HG03135 (cell line): ENCODE data around the gene ACSF2.

Experiments
- ATAC-seq: cut with Tn5 transposase; IDR thresholded peaks from one replicate; pipeline ENCODE4 v1.9.1; 2021; ENCODE audit warnings: mild to moderate bottlenecking, moderate library complexity; ENCODE audit not compliant: unreplicated experiment

The ACSF2 gene

GRCh38 chr17:50439008-50439407 is 13.0 kb downstream of the ACSF2 start:
- no peak for ATAC-seq

GRCh38 chr17:50440172-50440837 is 14.3 kb downstream of the ACSF2 start:
- ATAC-seq: no peak

DNA sequence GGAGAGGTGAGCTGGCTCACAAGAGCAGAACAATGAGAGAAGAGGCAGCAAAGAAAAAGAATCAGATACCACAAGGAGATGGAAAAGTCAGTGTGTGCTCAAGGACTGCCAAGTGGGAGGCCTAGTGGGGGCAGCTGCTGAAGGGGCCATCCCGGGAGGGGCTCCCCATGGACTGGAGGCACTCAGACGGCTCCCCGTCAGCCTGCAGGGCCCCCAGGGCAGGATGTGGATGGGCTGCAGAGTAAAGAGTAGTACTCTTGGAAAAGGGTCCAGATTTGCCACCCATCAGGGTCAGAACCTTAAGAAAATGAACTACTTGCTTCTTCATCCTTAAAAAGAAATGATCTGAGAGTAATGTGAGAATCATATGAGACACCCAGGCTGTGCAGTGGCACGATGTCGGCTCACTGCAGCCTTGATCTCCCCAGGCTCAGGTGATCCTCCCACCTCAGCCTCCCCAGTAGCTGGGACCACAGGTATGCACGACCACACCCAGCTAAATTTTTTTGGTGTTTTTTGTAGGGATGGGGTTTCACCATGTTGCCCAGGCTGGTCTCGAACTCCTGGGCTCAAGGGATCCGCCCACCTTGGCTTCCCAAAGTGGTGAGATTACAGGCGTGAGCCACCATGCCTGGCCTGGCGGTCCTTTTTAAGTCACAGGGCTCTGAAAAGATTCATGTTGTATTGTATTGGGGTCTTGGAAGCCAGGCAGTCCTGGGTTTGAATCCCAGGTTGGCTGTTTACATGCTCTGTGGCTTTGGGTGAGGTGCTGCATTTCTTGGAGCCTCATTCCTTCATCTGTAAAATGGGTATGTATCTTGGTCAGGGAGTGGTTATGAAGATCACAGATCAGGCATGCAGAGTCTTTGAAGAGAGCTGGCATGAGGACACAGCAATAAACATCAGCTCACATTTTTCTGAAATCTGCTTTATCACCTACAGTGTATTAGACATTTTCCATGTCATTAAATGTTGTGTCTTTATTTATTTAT is 15.1 kb downstream of the ACSF2 start:
- no peak for ATAC-seq

DNA sequence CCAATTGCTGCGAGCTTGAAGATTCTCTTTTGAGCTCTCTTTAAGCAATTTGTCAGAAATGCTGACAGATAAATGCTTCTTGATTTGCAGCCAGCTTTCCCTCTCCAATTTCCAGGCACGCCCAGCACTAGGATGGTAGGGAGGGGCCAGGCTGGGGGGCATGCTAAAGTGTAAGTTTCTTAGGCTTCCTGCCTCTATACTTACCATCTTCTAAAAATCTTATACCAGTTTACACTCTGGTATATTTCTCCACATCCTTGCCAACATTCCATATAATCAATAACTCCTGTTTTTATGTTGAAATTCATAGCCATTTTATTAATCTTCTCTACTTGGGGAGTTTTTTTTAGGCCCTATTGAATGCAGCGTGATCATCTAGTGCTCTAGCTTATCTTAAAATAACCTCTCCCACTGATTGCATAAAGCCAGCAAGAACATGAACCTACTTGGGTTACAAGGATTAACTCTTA is 17.5 kb downstream of the ACSF2 start:
- ATAC-seq: no peak

- ATAC-seq: no peak
These were observed 19.1 kb downstream of the ACSF2 start for GRCh38 chr17:50444841-50445715.

- no peak for ATAC-seq
These were observed 19.8 kb downstream of the ACSF2 start for GRCh38 chr17:50445730-50446325.

GRCh38 chr17:50447870-50448595 is 22.0 kb downstream of the ACSF2 start:
- no peak for ATAC-seq

DNA sequence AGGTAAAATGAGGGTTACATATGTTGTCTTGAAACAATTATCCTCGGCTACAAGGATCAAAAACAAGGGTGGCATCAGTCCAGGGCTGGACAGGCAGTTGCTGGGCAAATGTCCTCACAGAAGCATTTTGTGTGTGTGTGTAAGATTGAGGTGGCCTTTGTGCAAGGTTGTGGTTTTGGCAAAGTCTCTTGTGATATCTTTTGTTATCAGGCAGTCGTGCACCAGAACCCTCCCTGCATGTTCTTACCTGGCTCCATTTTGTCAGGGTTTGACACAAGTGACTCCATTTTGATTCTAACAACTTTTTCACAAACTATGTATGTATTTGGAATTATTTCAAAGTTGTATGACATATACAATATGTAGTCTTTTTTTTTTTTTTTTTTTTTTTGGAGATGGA is 22.6 kb downstream of the ACSF2 start:
- ATAC-seq: no peak

DNA sequence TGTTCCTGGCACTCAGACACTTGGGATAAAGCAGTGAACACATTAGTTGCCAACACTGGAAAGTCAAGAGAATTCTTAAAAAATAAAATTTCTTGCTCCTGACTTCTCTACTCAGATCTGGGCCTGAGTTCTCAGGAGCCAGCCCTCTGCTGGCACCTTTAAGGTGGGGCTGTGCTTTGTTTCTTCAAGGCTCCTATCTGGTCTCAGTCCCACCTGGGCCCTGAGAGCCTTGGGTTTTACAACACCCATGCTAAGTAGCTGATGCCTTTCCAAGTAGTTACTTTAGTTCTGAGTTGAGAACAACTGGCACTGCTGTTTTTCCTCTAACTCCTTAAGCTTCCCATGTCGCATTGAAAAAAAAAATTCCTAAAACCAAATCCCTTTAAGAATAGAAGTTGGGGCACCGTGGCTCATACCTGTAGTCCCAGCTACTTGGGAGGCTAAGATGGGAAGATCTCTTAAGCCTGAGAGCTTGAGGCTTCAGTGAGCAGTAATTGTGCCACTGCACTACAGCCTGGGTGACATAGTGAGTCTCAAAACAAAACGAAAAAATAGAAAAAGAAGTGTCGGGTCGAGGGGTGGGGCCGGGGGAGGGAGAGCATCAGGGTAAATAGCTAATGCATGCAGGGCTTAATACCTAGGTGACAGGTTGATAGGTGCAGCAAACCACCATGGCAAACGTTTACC is 26.1 kb downstream of the ACSF2 start:
- ATAC-seq: no peak

DNA sequence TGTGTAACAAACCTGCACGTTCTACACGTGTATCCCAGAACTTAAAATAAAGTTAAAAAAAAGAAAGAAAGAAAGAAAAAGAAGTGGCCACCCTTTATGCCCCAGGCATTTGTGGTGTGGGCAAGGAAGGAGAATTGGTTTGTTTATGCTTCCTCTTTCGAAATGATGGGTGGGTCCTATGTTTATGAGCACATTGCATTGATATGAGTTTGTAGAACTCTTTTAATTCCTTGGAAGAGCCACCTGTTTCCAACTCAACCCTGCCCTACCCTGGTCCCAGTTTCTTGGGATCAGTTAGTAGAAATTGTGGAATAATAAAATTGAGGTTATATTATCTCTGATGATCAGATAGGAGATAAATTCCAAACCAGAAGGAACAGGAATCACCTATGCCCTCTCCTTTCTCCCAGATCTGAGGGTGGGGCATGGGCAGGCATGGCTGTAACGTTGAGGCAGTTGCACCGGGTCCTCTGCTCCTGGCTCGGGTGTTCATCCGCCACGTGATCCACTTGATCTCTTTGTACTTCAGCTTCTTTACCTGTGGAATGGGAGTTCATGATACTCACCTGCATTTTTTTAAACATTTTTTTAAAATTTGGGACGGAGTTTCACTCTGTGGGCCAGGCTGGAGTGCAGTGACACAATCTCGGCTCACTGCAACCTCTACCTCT is 26.7 kb downstream of the ACSF2 start:
- ATAC-seq: no peak

DNA sequence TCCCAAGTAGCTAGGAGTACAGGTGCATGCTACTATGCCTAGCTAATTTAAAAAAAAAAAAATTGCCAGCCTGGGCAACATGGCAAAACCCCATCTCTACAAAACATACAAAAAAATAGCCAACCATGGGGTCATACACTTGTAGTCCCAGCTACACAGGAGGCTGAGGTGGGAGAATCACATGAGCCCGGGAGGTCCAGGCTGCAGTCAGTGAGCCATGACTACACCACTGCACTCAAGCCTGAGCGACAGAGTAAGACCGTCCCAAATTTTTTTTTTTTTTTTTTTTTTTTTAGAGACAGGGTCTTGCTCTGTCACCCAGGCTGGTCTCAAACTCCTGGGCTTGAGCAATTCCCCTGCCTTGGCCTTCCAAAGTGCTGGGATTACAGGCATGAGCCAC is 27.9 kb downstream of the ACSF2 start:
- ATAC-seq: no peak

DNA sequence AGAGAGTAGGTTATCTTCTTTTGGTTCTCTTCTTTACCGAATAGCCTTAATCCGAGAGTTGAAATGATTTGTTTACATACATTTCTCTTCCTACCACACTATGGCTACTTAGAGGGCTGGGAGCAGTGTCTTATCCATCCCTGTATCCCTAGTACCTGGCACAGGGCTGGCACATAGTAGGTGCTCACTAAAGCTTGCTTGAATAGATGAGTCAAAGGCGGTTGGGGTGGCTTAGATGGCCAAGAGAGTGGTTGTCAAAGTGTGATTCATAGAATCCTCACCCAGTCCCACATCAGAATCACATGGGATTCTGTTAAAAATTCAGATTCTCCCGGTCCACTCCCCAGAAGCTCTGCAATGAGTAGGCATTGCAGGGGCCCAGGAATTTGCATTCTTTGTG is 31.6 kb downstream of the ACSF2 start:
- ATAC-seq: no peak

GRCh38 chr17:50458270-50458669 is 32.3 kb downstream of the ACSF2 start:
- ATAC-seq: no peak

GRCh38 chr17:50458701-50459676 is 33.0 kb downstream of the ACSF2 start:
- no peak for ATAC-seq

- ATAC-seq: no peak
These were observed 33.7 kb downstream of the ACSF2 start for GRCh38 chr17:50459756-50460155.

GRCh38 chr17:50460831-50461526 is 35.0 kb downstream of the ACSF2 start:
- no peak for ATAC-seq

DNA sequence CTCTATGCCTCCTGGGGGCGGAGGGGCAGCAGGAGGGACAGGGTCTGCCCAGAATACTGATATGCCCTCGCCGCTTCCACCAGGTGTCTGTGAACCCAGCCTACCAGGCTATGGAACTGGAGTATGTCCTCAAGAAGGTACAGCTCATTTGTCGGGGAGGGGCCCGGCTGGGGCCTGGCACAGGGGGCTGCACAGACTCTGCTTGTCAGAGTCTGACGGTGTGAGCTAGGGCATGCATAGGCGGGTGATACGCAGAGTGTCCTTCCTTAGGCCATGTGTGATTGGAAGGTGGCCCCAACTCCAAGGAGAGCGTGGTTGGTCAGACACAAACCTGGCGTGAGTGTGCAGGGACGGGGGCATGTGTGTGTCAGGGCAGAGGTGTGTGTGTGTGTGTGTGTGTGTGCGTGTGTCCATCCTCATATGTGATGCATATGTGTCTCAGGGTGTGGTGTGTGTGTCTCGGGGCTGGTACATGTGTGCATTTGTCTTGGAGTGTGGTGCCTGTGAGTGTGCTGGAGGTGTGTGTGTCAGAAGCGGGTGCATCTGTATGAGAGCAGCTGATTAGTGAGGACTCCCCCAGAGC is 35.6 kb downstream of the ACSF2 start:
- no peak for ATAC-seq
